ACHN (cell line): ENCODE results near the gene TP53AIP1.

Source experiments
- DNase-seq: peaks from one replicate; pipeline ENCODE4 v3.0.0-alpha.2; 2015
- in situ Hi-C: cut with HindIII; loops from 2 replicates; pipeline ENCODE4 v1.10.0; 2017; ENCODE audit warnings: low sequenced_read_pairs, low pct_ligation_motif_present, low pct_unique_long_range_greater_than_20kb

Gene TP53AIP1

GRCh38 chr11:128913806-128914205 lies 28.9 kb downstream of the TP53AIP1 start:
- in situ Hi-C loops: no loop called here
- no peak for DNase-seq

- no peak for DNase-seq
- in situ Hi-C loops: no loop called here
Observed at GRCh38 chr11:128911701-128912100, 31.0 kb downstream of the TP53AIP1 start.

- in situ Hi-C loops: no loop called here
- no peak for DNase-seq
Observed at GRCh38 chr11:128911239-128911638, 31.4 kb downstream of the TP53AIP1 start.

- DNase-seq: no peak
- in situ Hi-C loops: no loop called here
Observed at GRCh38 chr11:128910576-128910975, 32.1 kb downstream of the TP53AIP1 start.

- in situ Hi-C loops: no loop called here
- DNase-seq: no peak
Observed at GRCh38 chr11:128909438-128910125, 33.1 kb downstream of the TP53AIP1 start.

GRCh38 chr11:128908391-128909246 lies 34.1 kb downstream of the TP53AIP1 start:
- peak; percentile 69 for DNase-seq
- in situ Hi-C loops: no loop called here

- DNase-seq: no peak
Observed at GRCh38 chr11:128907585-128907984, 35.1 kb downstream of the TP53AIP1 start.

GRCh38 chr11:128906185-128907050 lies 36.3 kb downstream of the TP53AIP1 start:
- in situ Hi-C loops: no loop called here
- DNase-seq: no peak

More at GRCh38 chr11:128907585-128907984, 35.1 kb downstream of the TP53AIP1 start:
- in situ Hi-C loops: no loop called here

GRCh38 chr11:128905345-128906184 lies 37.1 kb downstream of the TP53AIP1 start:
- in situ Hi-C loops: no loop called here
- peak; percentile 67 for DNase-seq

- no peak for DNase-seq
- in situ Hi-C loops: no loop called here
Observed at GRCh38 chr11:128904656-128905344, 37.9 kb downstream of the TP53AIP1 start.

GRCh38 chr11:128904303-128904655 lies 38.4 kb downstream of the TP53AIP1 start:
- in situ Hi-C loops: no loop called here
- DNase-seq: no peak

GRCh38 chr11:128903248-128904061 lies 39.2 kb downstream of the TP53AIP1 start:
- in situ Hi-C loops: no loop called here
- peak; percentile 14 for DNase-seq

GRCh38 chr11:128902515-128903066 lies 40.1 kb downstream of the TP53AIP1 start:
- in situ Hi-C loops: no loop called here
- DNase-seq: no peak

- in situ Hi-C loops: no loop called here
- DNase-seq: no peak
Observed at GRCh38 chr11:128901653-128902514, 40.8 kb downstream of the TP53AIP1 start.

GRCh38 chr11:128900468-128900867 lies 42.2 kb downstream of the TP53AIP1 start:
- DNase-seq: no peak
- in situ Hi-C loops: no loop called here
